SJCRH30 (cell line): ENCODE measurements around the gene CEACAM6. TPM values are rescaled to one million over a fixed set of nuclear protein-coding genes. Genes with fewer than 3 reads are reported as not detected.
A peak's percentile ranks its signal among the peaks of the same experiment; 100 is the strongest.
"Not testable (repeated sequence)": the region's sequence is repeated elsewhere in the genome, so short reads cannot be mapped to it uniquely, and the experiment has no call there.

Experiments used
- DNase-seq, 2 experiments: peaks; one replicate each; pipeline ENCODE4 v3.0.0-alpha.2; 2015 to 2020
- H3K27ac ChIP-seq: fragments of 250-450 bp; sonication (Bioruptor Pico); 2 replicates; pipeline ENCODE4 v1.5.1; 2020; ENCODE audit warnings: mild to moderate bottlenecking, moderate library complexity
- H3K27me3 ChIP-seq: fragments of 250-450 bp; sonication (Bioruptor Pico); 2 replicates; pipeline ENCODE4 v1.5.1; 2020; ENCODE audit warnings: mild to moderate bottlenecking, moderate library complexity
- H3K36me3 ChIP-seq: fragments of 250-450 bp; sonication (Bioruptor Pico); 2 replicates; pipeline ENCODE4 v1.5.1; 2020; ENCODE audit warnings: mild to moderate bottlenecking, moderate library complexity
- H3K4me1 ChIP-seq: fragments of 250-450 bp; sonication (Bioruptor Pico); 2 replicates; pipeline ENCODE4 v1.5.1; 2020; ENCODE audit warnings: mild to moderate bottlenecking, moderate library complexity
- H3K4me3 ChIP-seq: fragments of 250-450 bp; sonication (Bioruptor Pico); 2 replicates; pipeline ENCODE4 v1.5.1; 2020; ENCODE audit warnings: mild to moderate bottlenecking, moderate library complexity
- H3K9me3 ChIP-seq: fragments of 250-450 bp; sonication (Bioruptor Pico); replicated peaks from 2 replicates; pipeline ENCODE4 v1.5.1; 2020; ENCODE audit warnings: mild to moderate bottlenecking, moderate library complexity
- total RNA-seq: library from RNA; depleted of rRNA; stranded (reverse); fragments of >200 nt; shearing (Covaris generic); gene quantifications from 2 replicates; pipeline ENCODE4 v1.2.3, GENCODE V29; 2014

Gene CEACAM6
- total RNA-seq, 1 experiment from 2014 or later, result not detected

- no peaks in the 10 kb centered on the region for H3K36me3 ChIP-seq
- H3K27me3 ChIP-seq, result peaks cover 16% of the 10 kb centered on the region
- H3K27ac ChIP-seq, result no peak overlapping the region
- no peak overlapping the region for H3K4me3 ChIP-seq
- no peaks in the 10 kb centered on the region for H3K9me3 ChIP-seq
- DNase-seq, result no peak
- no peaks in the 10 kb centered on the region for H3K4me1 ChIP-seq
These were observed 20.2 kb upstream of the CEACAM6 start for GRCh38 chr19:41735071-41735600.

- no peak for DNase-seq
- H3K9me3 ChIP-seq, result no peaks in the 10 kb centered on the region
- H3K27me3 ChIP-seq, result peaks cover 21% of the 10 kb centered on the region
- H3K36me3 ChIP-seq, result no peaks in the 10 kb centered on the region
- H3K4me1 ChIP-seq, result no peaks in the 10 kb centered on the region
- no peak overlapping the region for H3K27ac ChIP-seq
- no peak overlapping the region for H3K4me3 ChIP-seq
These were observed 16.0 kb upstream of the CEACAM6 start for GRCh38 chr19:41739361-41739760.

DNA sequence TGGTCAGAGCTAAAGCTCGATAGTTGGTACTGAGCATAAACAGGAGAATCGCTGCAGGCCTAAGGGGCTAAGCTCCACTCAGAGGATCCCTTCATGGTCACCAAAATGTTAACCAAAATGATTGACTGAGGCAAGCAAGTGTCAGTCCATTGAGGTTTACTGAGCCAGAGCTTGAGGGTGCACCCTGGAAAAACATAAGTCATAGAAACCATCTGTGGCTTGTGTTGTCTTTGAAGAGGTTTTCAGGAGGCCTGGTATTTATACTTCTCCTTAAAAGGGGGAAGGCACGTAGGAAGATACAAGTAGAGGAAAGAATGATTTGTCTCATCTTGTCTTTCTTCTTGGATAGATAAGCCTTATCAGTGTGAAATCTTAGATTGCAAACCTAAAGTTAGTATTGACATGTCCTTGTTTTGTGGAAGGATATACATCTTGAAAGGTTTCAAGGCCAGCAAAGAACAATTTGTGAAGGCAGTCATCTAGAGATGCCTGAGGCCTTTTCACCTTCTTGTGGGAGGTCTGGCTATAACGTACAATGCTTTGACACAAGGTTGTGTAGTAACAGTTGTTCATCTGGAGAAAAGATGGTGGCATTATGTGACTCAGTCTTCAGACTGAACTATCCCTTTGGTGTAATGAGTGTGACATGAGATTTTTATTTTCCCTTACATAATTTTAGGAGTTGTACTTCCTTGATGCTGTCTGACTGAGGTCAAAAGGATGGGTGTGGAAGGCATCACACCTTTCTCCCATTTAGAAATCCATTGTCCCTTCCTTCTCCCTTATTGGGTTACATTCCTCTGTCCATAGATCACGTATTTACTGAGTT is 14.7 kb upstream of the CEACAM6 start:
- Histone ChIP-seq H3K36me3 (no peaks in the 10 kb centered on the region), H3K9me3 (no peaks in the 10 kb centered on the region), H3K27ac (no peak overlapping the region), H3K4me3 (no peak overlapping the region), H3K4me1 (no peaks in the 10 kb centered on the region), H3K27me3 (peaks cover 26% of the 10 kb centered on the region)
- no peak for DNase-seq

- H3K4me3 ChIP-seq, result no peak overlapping the region
- no peak for DNase-seq
- H3K9me3 ChIP-seq, result no peaks in the 10 kb centered on the region
- H3K27ac ChIP-seq, result no peak overlapping the region
- peaks cover 20% of the 10 kb centered on the region for H3K27me3 ChIP-seq
- H3K4me1 ChIP-seq, result no peaks in the 10 kb centered on the region
- H3K36me3 ChIP-seq, result no peaks in the 10 kb centered on the region
These were observed 14.1 kb upstream of the CEACAM6 start for GRCh38 chr19:41741244-41741554.

DNA sequence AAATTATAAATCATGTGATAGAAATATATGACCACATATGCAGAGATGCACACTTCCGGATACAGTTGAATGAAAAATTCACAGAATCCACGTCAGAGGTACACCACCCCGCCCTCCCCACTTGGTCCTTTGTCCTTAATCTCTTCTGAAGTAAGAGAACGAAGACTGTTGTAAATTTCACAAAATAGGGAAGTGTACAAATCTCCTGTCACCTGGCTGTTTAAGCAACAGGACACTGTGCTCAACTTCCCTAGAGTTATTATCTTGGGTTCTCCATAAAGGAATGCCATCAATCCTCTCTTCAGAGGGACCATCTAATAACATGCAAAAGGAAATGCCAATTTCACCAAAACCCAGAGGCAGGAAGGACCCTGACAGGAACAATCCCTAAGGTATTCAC is 10.5 kb upstream of the CEACAM6 start:
- no peak overlapping the region for H3K4me3 ChIP-seq
- no peak overlapping the region for H3K27ac ChIP-seq
- no peaks in the 10 kb centered on the region for H3K36me3 ChIP-seq
- H3K4me1 ChIP-seq, result no peaks in the 10 kb centered on the region
- H3K9me3 ChIP-seq, result no peaks in the 10 kb centered on the region
- no peak for DNase-seq
- peaks cover 29% of the 10 kb centered on the region for H3K27me3 ChIP-seq

GRCh38 chr19:41745756-41746155 is 9.6 kb upstream of the CEACAM6 start:
- Histone ChIP-seq H3K36me3 (no peaks in the 10 kb centered on the region), H3K27ac (no peak overlapping the region), H3K27me3 (peaks cover 26% of the 10 kb centered on the region), H3K4me1 (no peaks in the 10 kb centered on the region; the same call in 1 of the 2 replicates), H3K9me3 (no peaks in the 10 kb centered on the region), H3K4me3 (no peak overlapping the region)
- no peak for DNase-seq

DNA sequence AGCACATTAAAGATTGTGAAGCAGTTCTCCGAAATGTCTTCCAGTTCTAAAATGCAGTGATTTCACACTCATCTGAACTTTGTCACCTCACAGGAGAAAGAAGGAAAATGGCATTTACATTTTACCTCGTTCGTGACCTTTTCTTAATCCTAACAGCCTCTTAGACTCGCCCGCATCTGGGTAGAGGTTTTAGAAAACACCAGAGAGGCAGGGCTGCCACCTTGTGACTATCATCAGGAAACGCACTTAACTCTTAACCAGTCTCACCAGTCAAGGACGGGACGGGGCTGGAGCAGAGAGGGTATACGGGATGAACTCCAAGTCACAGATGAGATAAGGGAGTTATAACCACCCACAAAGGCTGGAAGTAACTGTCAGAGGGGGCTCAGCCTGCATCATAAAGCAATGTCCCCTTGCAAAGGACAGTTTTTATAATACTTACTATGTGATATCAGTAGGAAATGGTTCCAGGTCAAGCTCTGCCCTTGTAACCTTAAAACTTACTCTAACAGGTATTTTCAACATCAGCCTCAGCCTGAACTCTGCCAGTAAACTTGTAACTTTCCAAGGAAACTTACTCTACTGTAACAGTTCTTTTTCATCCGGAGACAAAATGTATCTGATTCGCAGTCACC is 8.6 kb upstream of the CEACAM6 start:
- Histone ChIP-seq H3K9me3 (no peaks in the 10 kb centered on the region), H3K4me1 (no peaks in the 10 kb centered on the region; the same call in 1 of the 2 replicates), H3K4me3 (no peak overlapping the region), H3K36me3 (no peaks in the 10 kb centered on the region), H3K27me3 (peaks cover 31% of the 10 kb centered on the region), H3K27ac (no peak overlapping the region)
- DNase-seq, result peak; percentile 46 to 70

- Histone ChIP-seq H3K4me3 (no peak overlapping the region), H3K36me3 (no peaks in the 10 kb centered on the region), H3K27me3 (peaks cover 34% of the 10 kb centered on the region), H3K4me1 (no peaks in the 10 kb centered on the region; the same call in 1 of the 2 replicates), H3K9me3 (no peaks in the 10 kb centered on the region), H3K27ac (no peak overlapping the region)
- no peak for DNase-seq
These were observed 7.3 kb upstream of the CEACAM6 start for GRCh38 chr19:41748012-41748411.

DNA sequence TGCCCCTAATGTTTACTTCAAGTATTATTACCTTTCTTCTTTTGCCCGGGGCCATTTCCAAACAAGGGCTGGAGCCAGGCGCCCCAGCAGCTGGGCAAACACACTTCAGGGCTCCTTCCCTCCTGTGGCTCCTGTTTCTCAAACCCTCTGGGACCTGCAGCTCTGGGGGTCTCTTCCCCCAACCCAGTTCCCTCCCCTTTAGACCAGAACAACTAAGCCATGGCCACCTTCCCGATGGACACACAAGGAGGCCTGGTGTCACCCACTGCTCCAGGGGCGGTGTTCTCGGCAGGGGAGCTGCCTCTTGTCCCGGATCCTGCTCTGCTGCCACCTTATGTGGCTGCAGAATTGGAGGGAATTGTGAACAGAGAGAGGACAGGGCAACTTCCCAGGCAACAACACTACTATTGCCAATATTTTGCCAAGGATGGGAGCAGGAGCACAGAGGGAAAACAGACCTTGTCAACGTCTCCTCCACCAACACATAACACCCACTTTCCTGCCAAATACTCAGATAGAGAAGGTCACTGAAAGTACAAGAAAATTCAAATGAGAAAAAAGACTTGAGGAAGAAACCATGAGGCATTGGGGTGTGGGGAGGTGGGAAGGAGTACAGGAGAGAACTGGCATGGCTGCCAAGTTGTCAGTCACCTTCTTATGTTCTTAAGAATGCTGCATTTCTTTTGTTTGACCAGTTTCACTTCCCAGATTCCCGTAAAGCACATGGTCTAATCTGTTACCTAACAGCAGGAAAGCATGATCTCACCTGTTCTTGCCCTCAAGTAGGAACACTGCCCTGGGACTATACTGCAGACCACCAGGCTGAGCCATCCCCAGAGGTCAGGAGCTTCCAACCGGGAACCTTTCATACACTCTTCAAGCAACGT is 4.8 kb upstream of the CEACAM6 start:
- H3K27ac ChIP-seq, result not testable (repeated sequence)
- peaks cover 31% of the 10 kb centered on the region for H3K27me3 ChIP-seq

DNA sequence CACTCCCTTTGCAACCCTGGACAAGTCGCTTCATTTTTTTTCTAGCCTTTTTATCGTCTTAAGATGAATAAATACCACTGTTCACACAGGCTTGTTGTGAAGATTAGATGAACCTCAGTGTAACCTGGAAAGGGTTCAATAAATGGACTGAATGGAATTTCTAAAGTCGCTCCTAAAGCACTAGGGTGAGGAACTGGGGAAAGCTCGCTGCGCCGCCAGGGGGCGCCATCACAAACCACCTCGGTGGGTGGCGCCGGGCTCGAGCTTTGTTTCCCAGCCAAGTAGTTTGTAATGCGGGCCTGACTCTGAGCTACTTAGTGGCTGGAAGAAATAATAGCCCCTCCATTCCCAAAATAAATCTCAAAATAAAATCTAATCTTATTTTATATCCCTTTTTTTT is 2.2 kb upstream of the CEACAM6 start:
- H3K4me3 ChIP-seq, result no peak overlapping the region
- H3K36me3 ChIP-seq, result no peaks in the 10 kb centered on the region
- DNase-seq, result peak; percentile 58 to 73
- no peaks in the 10 kb centered on the region for H3K9me3 ChIP-seq
- no peaks in the 10 kb centered on the region; the same call in 1 of the 2 replicates for H3K4me1 ChIP-seq
- H3K27ac ChIP-seq, result no peak overlapping the region
- H3K27me3 ChIP-seq, result peaks cover 19% of the 10 kb centered on the region

More for the DNA sequence above, 4.8 kb upstream of the CEACAM6 start:
- not testable (repeated sequence) for H3K4me3 ChIP-seq, H3K36me3 ChIP-seq, DNase-seq, H3K9me3 ChIP-seq, H3K4me1 ChIP-seq

- Histone ChIP-seq H3K4me1 (no peaks in the 10 kb centered on the region; the same call in 1 of the 2 replicates), H3K36me3 (no peaks in the 10 kb centered on the region), H3K27ac (no peak overlapping the region), H3K27me3 (peaks cover 17% of the 10 kb centered on the region), H3K4me3 (no peak overlapping the region), H3K9me3 (no peaks in the 10 kb centered on the region)
- DNase-seq, result peak; percentile 56 to 77
These were observed 1.3 kb upstream of the CEACAM6 start for GRCh38 chr19:41753936-41754529.

DNA sequence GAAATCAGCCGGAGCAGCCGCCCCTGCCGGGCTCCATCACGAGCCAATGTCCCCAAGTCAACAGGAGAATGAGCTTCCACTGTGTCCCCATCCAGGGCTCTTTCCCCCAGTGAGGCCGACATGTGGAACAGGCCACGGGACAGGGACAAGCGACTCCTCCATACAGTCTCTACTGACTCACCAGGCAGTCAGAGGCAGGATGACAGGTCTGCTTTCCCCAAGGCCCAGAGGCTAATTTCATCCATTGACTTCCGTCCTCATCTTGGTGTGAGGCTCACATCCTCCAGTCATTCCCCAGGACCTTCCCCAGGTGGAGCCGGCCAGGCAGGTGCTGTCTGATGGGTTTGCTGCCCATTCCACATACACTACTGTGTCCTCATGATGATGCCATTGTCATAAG is 3.5 kb downstream of the CEACAM6 start:
- H3K4me1 ChIP-seq, result no peaks in the 10 kb centered on the region
- H3K4me3 ChIP-seq, result no peak overlapping the region
- H3K27ac ChIP-seq, result no peak overlapping the region
- peaks cover 26% of the 10 kb centered on the region for H3K27me3 ChIP-seq
- no peaks in the 10 kb centered on the region for H3K36me3 ChIP-seq
- no peaks in the 10 kb centered on the region for H3K9me3 ChIP-seq
- DNase-seq, result no peak

GRCh38 chr19:41767115-41767514 is 11.8 kb downstream of the CEACAM6 start:
- DNase-seq, result no peak
- peaks cover 34% of the 10 kb centered on the region for H3K27me3 ChIP-seq
- H3K9me3 ChIP-seq, result no peaks in the 10 kb centered on the region
- no peak overlapping the region for H3K4me3 ChIP-seq
- no peaks in the 10 kb centered on the region for H3K4me1 ChIP-seq
- H3K27ac ChIP-seq, result no peak overlapping the region
- no peaks in the 10 kb centered on the region for H3K36me3 ChIP-seq

- H3K27me3 ChIP-seq, result peaks cover 38% of the 10 kb centered on the region
- DNase-seq, H3K4me3 ChIP-seq, H3K9me3 ChIP-seq, H3K36me3 ChIP-seq, H3K27ac ChIP-seq, H3K4me1 ChIP-seq: not testable (repeated sequence)
These were observed 12.8 kb downstream of the CEACAM6 start for GRCh38 chr19:41768105-41768504.
